K562 (cell line): ENCODE results near the gene TULP4. TPM values are rescaled to one million over a fixed set of nuclear protein-coding genes. Genes with fewer than 3 reads are reported as not detected.

ENCODE experiments used
- ATAC-seq: fragments of 200-7000 bp; cut with Tn5 transposase; 3 replicates; pipeline ENCODE4 v1.9.1; 2020; ENCODE audit warnings: moderate library complexity
- BruUV-seq: library from RNA; stranded (reverse); fragments of 400-500 nt; replicated peaks from 2 replicates; lab custom pipeline; 2021; lab: Mats Ljungman, UMichigan
- CTCF ChIA-PET: fragments of 300-600 bp; formaldehyde crosslinking; extraction: SDS; loops from one replicate; lab custom pipeline; 2021; ENCODE audit warnings: low intra/inter-chr PET ratio; lab: Yijun Ruan, JAX
- POLR2A ChIA-PET: fragments of 300-600, 350-650 bp; sonication (Branson Sonifier 250); formaldehyde crosslinking; extraction: SDS; loops from one replicate; lab custom pipeline; 2021; ENCODE audit warnings: antibody characterized with exemption, inconsistent platforms; lab: Yijun Ruan, JAX
- DNase-seq, 4 experiments: peaks; one replicate each; pipeline versions ENCODE4 v3.0.0 to v3.0.0-alpha.2; 2011 to 2018; ENCODE audit warnings: low spot score in 3 of 4, mixed read lengths in 3 of 4; ENCODE audit errors: extremely low read depth in 1 of 4
- FAIRE-seq: peaks from 2 replicates; lab custom pipeline; 2011; peaks lifted over from hg19 to GRCh38; lab: Jason Lieb, UNC
- H2AFZ ChIP-seq: 2 replicates; pipeline ENCODE4 v1.6.0; 2011; ENCODE audit warnings: low read depth, low read length, control low read depth, inconsistent platforms
- H3K27ac ChIP-seq: fragments of 200-600 bp; 3 replicates; pipeline ENCODE4 v1.8.0; 2011; ENCODE audit warnings: low read depth, mild to moderate bottlenecking, control low read depth, inconsistent platforms, low read length, moderate library complexity, mixed read lengths; ENCODE audit errors: extremely low read depth
- H3K27me3 ChIP-seq, 2 experiments: fragments of 300-600 bp in 1 of 2; 2 replicates in 1 of 2; 3 replicates in 1 of 2; pipeline versions ENCODE4 v1.6.0 to v1.8.0; 2011; ENCODE audit warnings: inconsistent platforms in 2 of 2, low read length in 2 of 2, mild to moderate bottlenecking in 1 of 2, mixed read lengths in 1 of 2, moderate library complexity in 1 of 2; ENCODE audit not compliant: control insufficient read depth in 2 of 2, insufficient read depth in 2 of 2
- H3K36me3 ChIP-seq: fragments of 300-600 bp; 3 replicates; pipeline ENCODE4 v1.8.0; 2011; ENCODE audit warnings: mild to moderate bottlenecking, low read length, inconsistent platforms; ENCODE audit not compliant: control insufficient read depth, insufficient read depth
- H3K4me1 ChIP-seq, 2 experiments: fragments of 200-600 bp in 1 of 2; replicated peaks in 1 of 2; 2 replicates in 1 of 2; 3 replicates in 1 of 2; pipeline versions ENCODE4 v1.5.1 to v1.8.0; 2011; ENCODE audit warnings: inconsistent platforms in 2 of 2, low read length in 2 of 2, mild to moderate bottlenecking in 1 of 2, mixed read lengths in 1 of 2, moderate library complexity in 1 of 2; ENCODE audit not compliant: control insufficient read depth in 2 of 2, insufficient read depth in 2 of 2
- H3K4me2 ChIP-seq: 2 replicates; pipeline ENCODE4 v1.6.1; 2011; ENCODE audit warnings: low read length, control low read depth, inconsistent platforms, mixed read lengths; ENCODE audit not compliant: insufficient read depth
- H3K4me3 ChIP-seq: fragments of 200-600 bp; sonication (generic), shearing (Covaris generic); 2 replicates; pipeline ENCODE4 v1.5.1; 2016; ENCODE audit warnings: control low read depth, inconsistent platforms
- H3K79me2 ChIP-seq: fragments of 200-600 bp; 3 replicates; pipeline ENCODE4 v1.8.0; 2011; ENCODE audit warnings: low read length, inconsistent platforms; ENCODE audit not compliant: control insufficient read depth, insufficient read depth
- H3K9ac ChIP-seq, 2 experiments: 2 replicates each; pipeline versions ENCODE4 v1.6.0 to v1.6.1; 2011; ENCODE audit warnings: low read depth in 2 of 2, low read length in 2 of 2, control low read depth in 1 of 2, inconsistent platforms in 1 of 2, mild to moderate bottlenecking in 1 of 2, mixed read lengths in 1 of 2; ENCODE audit not compliant: insufficient read depth in 1 of 2
- H3K9me1 ChIP-seq: one replicate; pipeline ENCODE4 v1.6.0; 2011; ENCODE audit warnings: inconsistent platforms, mild to moderate bottlenecking, low read length, moderate library complexity; ENCODE audit not compliant: control insufficient read depth, insufficient read depth
- H3K9me3 ChIP-seq: replicated peaks from 2 replicates; pipeline ENCODE4 v1.5.1; 2011; ENCODE audit warnings: low read depth, low read length, inconsistent platforms; ENCODE audit not compliant: control insufficient read depth, insufficient read depth
- H4K20me1 ChIP-seq: replicated peaks from 2 replicates; pipeline ENCODE4 v1.6.1; 2011; ENCODE audit warnings: low read length, inconsistent platforms, mixed read lengths; ENCODE audit not compliant: control insufficient read depth, insufficient read depth
- IRF1 ChIP-seq: sonication (generic); formaldehyde crosslinking; IDR thresholded peaks from 2 replicates; pipeline ENCODE4 v1.8.0; 2022; ENCODE audit warnings: missing genetic modification reagents, mild to moderate bottlenecking, borderline replicate concordance
- RHOXF2B ChIP-seq: fragments of 250-450 bp; sonication (Bioruptor Pico); conservative IDR thresholded peaks from 2 replicates; pipeline ENCODE4 v1.5.1; 2021
- SAFB ChIP-seq: fragments of 200-400 bp; formaldehyde crosslinking; IDR thresholded peaks from 2 replicates; pipeline ENCODE4 v1.6.1; 2017; ENCODE audit warnings: low read depth, low read length, borderline replicate concordance
- SPI1 ChIP-seq: IDR thresholded peaks from 2 replicates; pipeline ENCODE4 v1.6.1; 2011; ENCODE audit warnings: low read depth, low read length, control low read depth, borderline replicate concordance
- SRF ChIP-seq, 2 experiments: fragments of 250-450, 450-650 bp in 1 of 2; sonication (Bioruptor Pico) in 1 of 2; sonication (generic) in 1 of 2; formaldehyde crosslinking; IDR thresholded peaks; 2 replicates each; pipeline versions ENCODE4 v1.5.0 to v1.5.1; 2020 to 2022; ENCODE audit warnings: mild to moderate bottlenecking in 1 of 2, missing genetic modification reagents in 1 of 2
- THAP12 ChIP-seq: fragments of 250-450 bp; sonication (Bioruptor Pico); IDR thresholded peaks from 2 replicates; pipeline ENCODE4 v1.9.0; 2021; ENCODE audit warnings: mild to moderate bottlenecking, inconsistent platforms
- TRIM24 ChIP-seq, 2 experiments: fragments of 450-650 bp; IDR thresholded peaks; 2 replicates each; pipeline ENCODE4 v1.6.1; 2016
- ZNF121 ChIP-seq: sonication (generic); formaldehyde crosslinking; conservative IDR thresholded peaks from 2 replicates; pipeline ENCODE4 v1.8.0; 2022; ENCODE audit warnings: missing genetic modification reagents
- ZNF212 ChIP-seq: fragments of 450-650 bp; formaldehyde crosslinking; IDR thresholded peaks from 2 replicates; pipeline ENCODE4 v1.4.0; 2020; ENCODE audit warnings: mild to moderate bottlenecking
- ZNF407 ChIP-seq: fragments of 450-650 bp; IDR thresholded peaks from 2 replicates; pipeline ENCODE4 v1.6.1; 2016; ENCODE audit warnings: low read depth
- ZNF511 ChIP-seq: sonication (generic); formaldehyde crosslinking; IDR thresholded peaks from 2 replicates; pipeline ENCODE4 v1.8.0; 2022; ENCODE audit warnings: mild to moderate bottlenecking, missing genetic modification reagents
- ZNF707 ChIP-seq: fragments of 250-450 bp; sonication (Bioruptor Pico); conservative IDR thresholded peaks from 2 replicates; pipeline ENCODE4 v1.8.0; 2022; ENCODE audit warnings: inconsistent platforms, mild to moderate bottlenecking, moderate library complexity
- WGBS: fragments of 100-300 bp; shearing (Covaris generic); methylation state at CpG from one replicate; pipeline ENCODE4 v1.1.6; 2016; ENCODE audit warnings: low coverage, mixed read lengths; ENCODE audit not compliant: insufficient coverage; ENCODE audit errors: missing lambda C conversion rate; 5-methylcytosine and 5-hydroxymethylcytosine counted together
- in situ Hi-C: fragments of 300-500 bp; cut with MboI; formaldehyde crosslinking; loops from 4 replicates; pipeline ENCODE4 v1.15.0; 2018; ENCODE audit warnings: inconsistent platforms, mixed read lengths
- intact Hi-C: fragments of 100-400 bp; cut with micrococcal nuclease; formaldehyde crosslinking; loops from 2 replicates; pipeline ENCODE4 v1.14.2; 2022
- polyA plus RNA-seq, 8 experiments: library from polyadenylated mRNA; depleted of rRNA in 4 of 8; stranded (reverse) in 5 of 8; unstranded in 3 of 8; fragments of >200 nt; fragmentation: Nextera tagmentation in 2 of 8; fragmentation: Illumina TruSeq in 1 of 8; extraction: Ambion mirVana in 2 of 8; extraction: Trizol in 1 of 8; gene quantifications; 2 replicates each; pipeline versions ENCODE4 v1.2.1 to v1.2.3, GENCODE V29; 2011 to 2014; ENCODE audit warnings: inconsistent platforms in 1 of 8, missing spikeins in 1 of 8
- total RNA-seq, 7 experiments: library from RNA; depleted of rRNA in 6 of 7; stranded (reverse); fragments of >200 nt in 6 of 7; fragmentation: Illumina TruSeq in 2 of 7; extraction: Trizol in 2 of 7; gene quantifications; 2 replicates each; pipeline versions ENCODE4 v1.2.1 to v1.2.3, GENCODE V29; 2011 to 2021; ENCODE audit warnings: low replicate concordance in 1 of 7

TULP4 gene
- total and polyA plus RNA-seq, 9 of the 15 experiments (the other 6 are each of a cell fraction or from before 2014, with no cell fraction given), result 1.2 to 50.4 (median 11.0) TPM

- intact Hi-C loops, result no loop called here
- ChIA-PET CTCF (no interaction called here), POLR2A (no interaction called here)
- no peak for DNase-seq
- Histone ChIP-seq H3K27me3 (no peaks in the 10 kb centered on the region), H3K36me3 (no peaks in the 10 kb centered on the region), H3K9me1 (no peaks in the 10 kb centered on the region), H3K4me3 (no peak overlapping the region), H4K20me1 (no peaks in the 10 kb centered on the region), H3K9me3 (no peaks in the 10 kb centered on the region; the same call in 1 of the 2 replicates), H3K27ac (no peak overlapping the region), H3K9ac (no peak overlapping the region), H2AFZ (no peak overlapping the region), H3K4me2 (no peak overlapping the region), H3K4me1 (no peaks in the 10 kb centered on the region; a peak in 1 of 5 replicates), H3K79me2 (no peaks in the 10 kb centered on the region)
- in situ Hi-C loops, result no loop called here
- FAIRE-seq, result peak; percentile 35
- no peak for ATAC-seq
- no TSS peak for BruUV-seq
- WGBS, result 77% methylated on average over 4 of the region's 4 CpGs
- TF ChIP-seq IRF1 (CRISPR knock-in tag), result no peak
- no peak for TF ChIP-seq ZNF121 (CRISPR knock-in tag)
- TF ChIP-seq SRF (CRISPR knock-in tag; IDR thresholded peaks at IDR 0.05), result no peak
- no peak for TF ChIP-seq RHOXF2B
- TF ChIP-seq SAFB, result no peak
- no peak for TF ChIP-seq ZNF707 (CRISPR knock-in tag)
- TF ChIP-seq ZNF511, result no peak
- no peak for TF ChIP-seq SPI1
- TF ChIP-seq TRIM24 (IDR thresholded peaks at IDR 0.05), result no peak
- TF ChIP-seq ZNF407, result no peak
- no peak for TF ChIP-seq ZNF212
- no peak for TF ChIP-seq THAP12 (CRISPR knock-in tag)
Observed at GRCh38 chr6:158344534-158344933, 32.3 kb downstream of the TULP4 start.
